ENCODE data around the gene CDK8.
"Not testable (repeated sequence)": the region's sequence is repeated elsewhere in the genome, so short reads cannot be mapped to it uniquely, and the experiment has no call there.

The CDK8 gene

DNA sequence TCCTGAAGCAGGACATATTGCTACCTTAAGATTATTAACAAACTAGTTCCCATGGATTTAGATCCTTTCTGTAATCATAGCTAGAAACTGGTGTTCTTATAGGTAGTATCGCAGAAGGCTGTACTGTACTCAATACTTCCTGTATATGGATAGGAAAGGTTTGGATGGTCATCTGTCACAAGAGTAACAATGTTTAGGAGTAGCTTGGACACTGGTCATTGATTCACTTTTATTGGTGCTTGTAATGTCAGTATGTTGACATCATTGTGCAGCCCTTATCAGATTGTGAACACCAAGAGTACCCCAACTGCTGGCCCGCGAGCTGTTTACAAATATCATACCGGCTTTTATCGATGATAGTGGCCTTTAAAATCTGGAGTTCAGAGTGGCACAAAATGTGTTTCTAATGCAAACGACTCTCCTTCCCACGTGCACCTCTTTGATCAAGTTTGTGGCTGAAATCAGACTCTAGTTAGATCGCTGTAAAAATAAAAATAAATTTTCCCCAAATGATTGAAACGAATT is 605 bp upstream of the CDK8 start:
- DNase-seq = no peak

DNA sequence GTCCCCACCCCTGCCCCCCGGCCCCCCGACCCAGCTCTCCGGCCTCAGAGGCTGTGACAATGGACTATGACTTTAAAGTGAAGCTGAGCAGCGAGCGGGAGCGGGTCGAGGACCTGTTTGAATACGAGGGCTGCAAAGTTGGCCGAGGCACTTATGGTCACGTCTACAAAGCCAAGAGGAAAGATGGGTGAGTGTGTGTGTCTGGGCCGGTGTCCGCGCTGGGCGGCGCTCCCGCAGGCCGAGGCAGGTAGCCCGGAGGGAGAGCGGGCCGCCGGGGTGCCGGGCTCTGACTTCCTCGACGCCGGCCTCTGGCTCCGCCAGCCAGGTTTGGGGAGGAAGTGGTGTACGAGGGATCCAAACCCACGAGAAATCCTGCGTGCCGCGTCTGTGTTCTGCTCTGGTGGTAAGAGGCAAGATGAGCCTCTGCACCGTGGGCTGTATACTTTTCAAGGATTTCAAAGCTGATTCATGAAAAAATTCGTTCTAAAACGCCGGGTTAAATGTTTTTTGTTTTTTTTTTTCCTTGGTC is 718 bp downstream of the CDK8 start:
- DNase-seq = peak; percentile 43 to 69

DNA sequence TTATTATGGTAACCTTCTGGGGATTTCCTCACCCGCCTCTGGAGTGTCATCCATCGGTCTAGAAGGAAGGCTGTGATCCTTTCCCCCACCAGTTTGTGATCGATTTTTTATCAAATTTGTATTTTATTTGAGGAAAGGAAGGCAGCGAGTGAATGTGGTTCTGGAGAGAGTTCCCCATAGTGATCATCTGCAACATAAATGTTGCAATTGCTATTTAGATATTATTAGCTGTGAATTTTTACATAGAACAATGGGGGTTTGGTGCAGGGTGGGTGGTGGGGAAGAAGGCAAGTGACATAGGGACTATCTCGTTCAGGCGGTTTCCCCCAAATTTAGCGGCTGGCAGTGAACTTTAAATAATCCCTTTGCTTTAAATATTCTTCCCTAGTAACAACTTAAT is 1.2 kb downstream of the CDK8 start:
- DNase-seq = peak in 1 of 2 donors; percentile 7

DNA sequence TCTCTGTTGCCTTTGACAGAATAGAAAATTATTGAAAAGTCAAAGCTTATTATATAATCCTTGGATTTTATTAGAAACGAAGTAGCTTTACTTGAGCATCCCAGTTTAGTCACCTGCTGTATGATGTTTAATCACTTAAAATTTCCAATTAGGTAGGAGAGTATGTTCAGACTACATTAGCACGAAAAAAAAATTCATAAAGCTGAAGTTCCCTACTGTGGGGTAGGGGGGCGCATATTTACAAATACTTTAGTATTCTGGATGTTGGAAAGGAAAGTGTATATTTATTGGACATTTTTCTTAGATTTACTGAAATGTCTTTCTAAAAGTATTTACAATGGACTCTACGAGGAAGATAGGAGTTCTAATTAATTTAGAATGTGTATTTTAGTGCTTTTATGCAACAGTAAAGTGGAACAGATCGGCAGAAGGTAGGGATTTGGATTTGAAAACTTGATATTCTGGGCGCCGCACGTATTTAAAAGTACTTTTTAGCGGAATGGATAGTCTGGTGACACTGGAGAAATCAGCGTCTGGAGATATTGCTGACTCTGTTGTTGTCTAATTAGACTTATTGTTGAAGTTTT is 1.9 kb downstream of the CDK8 start:
- DNase-seq = no peak

DNA sequence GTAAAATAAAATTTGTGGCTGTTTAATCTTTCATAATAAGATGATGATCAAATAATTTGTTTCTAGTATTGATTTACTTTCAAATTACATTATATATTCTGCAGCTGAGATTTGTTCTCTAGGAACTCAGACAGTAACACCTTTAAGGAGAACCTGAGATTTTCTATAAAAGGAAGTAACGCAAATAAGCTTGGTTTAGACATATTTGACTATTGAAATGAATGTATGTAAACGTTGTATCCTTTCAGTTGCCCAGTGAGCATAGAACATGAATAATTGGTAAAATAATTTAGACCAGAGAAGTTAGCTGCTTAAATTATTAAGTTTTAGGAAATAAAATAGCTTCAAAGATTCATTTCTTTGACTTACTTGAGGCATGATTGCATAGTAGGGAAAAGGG is 3.1 kb downstream of the CDK8 start:
- DNase-seq = no peak

DNA sequence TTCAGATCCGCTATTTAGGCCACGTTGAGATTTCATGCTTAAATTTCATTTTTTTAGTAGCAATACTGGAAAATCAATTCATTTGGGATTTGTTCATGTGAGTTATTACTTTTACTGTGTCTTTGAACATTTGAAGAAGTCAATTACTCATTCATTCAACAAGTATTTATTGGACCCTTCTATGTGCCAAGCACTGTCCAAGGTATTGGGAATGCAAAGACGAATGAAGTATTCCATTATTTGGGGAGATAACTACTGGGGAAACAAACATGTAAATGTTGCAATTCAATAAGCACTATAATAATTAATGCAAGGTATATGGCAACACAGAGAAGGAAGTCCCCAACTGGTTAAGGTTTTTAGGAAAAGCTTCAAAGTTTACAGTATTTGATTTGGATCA is 5.7 kb downstream of the CDK8 start:
- DNase-seq = no peak

DNA sequence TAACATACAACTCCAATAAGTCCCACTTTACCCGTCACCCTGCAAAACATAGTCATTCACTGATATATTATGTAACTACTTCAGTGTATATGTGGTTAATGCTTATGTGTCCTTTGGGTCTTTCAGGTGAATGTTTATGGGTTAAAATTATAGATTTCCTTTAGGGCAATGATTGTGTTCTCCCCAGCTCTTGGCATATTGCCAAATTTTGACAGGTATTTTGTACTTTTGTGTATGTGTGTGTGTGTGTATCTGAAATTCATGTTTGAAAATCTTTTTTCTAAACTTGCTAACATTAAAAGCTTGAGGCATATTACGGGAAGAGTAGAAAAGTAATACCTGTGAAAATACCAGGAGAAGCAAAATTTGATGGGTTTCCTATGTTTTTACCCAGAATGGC is 8.2 kb downstream of the CDK8 start:
- DNase-seq = no peak

DNA sequence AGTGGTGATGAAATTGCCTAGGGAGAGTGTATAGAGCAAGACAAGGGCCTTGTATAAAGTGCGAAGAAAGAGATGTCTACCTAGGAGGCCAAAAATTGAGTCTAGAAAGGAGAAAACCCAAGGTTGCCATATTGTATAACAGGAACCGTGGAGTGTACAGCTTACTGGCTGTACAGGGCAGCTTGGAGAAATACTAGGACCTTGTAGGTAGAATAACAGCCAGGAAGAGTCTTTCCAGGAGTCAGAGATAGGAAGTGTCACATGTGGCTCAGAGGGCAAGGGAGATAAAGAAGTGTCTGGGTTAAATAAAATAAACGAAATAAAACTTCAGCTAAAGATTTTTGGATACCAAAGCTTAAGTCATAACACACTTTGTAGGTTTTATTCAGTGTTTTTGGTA is 12.4 kb downstream of the CDK8 start:
- DNase-seq = no peak

DNA sequence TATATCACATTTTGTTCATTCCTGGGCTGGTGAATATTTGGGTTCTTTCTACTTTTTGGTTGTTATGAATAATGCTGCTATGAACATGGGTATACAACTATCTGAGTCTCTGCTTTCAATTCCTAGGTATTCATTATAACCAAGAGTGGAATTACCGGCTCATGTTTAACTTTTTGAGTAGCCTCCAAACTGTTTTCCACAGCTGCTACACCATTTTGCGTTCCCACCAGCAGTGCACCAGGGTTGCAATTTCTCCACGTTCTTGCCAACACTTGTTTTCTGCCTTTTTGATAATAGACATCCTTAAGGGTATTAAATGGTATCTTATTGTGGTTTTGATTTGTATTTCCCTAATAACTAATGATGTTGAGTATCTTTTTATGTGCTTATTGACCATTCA is 16.8 kb downstream of the CDK8 start:
- DNase-seq = no peak

DNA sequence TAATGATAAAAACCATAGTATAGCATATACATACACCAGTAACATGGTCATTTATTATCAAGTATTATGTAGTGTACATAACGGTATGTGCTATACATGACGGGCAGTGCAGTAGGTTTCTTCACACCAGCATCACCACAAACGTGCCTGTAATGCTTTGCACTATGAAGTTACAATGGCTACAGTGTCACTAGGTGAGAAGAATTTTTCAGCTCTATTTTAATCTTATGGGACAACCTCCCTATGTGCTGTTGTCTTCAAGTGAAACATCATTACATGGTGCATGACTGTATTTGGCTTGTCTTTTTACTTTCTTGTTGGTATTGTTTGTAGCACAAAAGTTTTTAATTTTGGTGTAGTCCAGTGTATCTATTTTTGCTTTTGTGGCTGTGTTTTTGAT is 18.7 kb downstream of the CDK8 start:
- DNase-seq = no peak

DNA sequence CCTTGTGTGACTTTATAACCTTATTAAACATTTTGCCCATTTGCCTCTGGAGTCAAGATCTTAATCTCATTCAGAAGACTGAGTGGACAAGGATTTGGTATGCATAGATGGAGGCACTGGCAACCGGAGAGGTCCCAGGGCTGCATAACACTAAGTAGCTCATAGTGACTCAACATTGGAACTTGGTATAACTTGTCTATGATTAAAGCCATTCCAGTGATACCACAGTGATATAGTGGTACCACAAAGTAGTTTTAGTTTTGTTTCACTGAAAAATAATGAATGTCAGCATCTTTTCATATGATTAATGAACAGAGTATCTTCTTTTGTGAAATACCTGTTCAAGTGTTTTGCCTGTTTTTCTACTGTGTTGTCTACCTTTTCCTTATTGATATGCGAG is 26.4 kb downstream of the CDK8 start:
- DNase-seq = no peak

DNA sequence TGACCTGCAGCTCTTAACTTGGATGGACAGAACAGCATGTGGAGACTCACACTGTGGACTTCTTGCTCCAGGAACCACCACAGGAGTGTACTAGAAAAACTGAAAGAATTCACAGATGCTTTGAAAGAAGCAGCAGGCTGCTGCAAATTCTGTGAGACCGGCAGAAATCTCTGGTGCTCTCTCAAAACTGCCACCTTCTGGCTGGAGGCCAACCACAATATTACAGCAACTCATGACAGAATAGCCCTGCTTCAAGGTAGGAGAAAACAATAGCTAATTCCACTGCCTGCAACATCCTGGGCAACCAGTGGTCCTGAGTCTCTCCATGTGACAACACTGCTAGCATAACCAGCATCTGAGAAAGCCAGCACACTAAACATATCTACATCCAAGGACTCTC is 26.9 kb downstream of the CDK8 start:
- no peak for DNase-seq

DNA sequence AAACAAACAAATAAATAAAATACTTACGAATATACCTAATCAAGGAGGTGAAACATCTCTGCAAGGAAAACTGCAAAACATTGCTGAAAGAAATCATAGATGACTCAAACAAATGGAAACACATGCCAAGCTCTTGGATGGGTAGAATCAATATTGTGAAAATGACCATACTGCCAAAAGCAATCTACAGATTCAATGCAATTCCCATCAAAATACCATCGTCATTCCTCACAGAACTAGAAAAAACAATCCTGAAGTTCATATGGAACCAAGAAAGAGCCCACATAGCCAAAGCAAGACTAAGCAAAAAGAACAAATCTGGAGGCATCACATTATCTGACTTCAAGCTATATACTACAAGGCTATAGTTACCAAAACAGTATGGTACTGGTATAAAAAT is 32.0 kb downstream of the CDK8 start:
- not testable (repeated sequence) for DNase-seq

DNA sequence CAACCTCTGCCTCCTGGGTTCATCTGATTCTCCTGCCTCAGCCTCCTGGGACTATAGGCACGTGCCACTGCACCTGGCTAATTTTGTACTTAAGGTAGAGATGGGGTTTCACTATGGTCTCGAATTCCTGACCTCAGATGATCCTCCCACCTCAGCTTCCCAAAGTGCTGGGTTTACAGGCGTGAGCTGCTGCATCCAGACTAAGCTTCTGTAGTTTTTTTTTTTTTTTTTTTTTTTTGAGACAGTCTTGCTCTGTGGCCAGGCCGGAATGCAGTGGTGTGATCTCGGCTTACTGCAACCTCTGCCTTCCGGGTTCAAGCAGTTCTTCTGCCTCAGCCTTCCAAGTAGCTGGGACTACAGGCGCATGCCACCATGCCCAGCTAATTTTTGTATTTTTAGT is 34.9 kb downstream of the CDK8 start:
- DNase-seq = not testable (repeated sequence)

DNA sequence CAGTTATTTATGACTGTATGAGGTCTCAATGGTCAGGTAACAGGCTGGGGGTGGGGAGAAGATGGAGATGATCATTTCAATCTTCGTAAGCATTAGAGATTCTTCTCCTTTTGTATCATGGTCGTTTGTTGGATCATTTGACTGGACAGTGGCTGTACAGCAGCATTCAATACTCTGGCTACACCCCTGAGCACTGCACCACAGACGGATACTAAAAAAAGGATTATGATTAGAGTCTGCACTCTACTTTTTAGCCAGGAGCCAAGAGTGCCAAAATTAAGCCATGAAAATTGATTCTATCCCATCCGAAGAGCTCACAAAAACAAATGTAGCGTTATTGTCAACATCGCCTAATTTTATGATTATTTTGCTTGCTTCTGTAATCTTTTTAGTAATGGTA is 41.9 kb downstream of the CDK8 start:
- no peak for DNase-seq

DNA sequence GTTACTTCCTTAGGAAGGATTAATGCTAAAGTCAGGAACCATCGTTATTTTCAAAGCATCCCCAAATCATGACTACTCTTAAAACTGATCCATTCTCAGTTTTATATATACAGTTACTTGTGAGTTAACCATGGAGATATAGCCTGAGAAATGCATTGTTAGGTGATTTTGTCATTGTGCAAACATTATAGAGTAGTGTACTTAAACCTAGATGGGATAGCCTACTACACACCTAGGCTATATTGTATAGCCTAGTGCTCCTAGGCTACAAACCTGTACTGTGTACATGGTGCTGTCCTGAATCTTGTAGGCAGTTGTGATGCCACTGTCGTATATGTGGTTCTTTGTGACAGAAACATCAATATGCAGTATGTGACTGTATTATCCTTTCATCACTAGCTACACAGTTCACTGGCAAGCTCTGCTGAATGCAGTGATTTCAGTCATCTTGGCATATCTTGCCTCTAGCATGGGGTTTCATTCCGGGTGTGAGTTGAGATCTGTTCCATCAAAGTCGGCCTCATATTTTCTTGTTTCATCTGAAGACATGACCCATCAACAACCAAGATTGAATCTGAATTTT is 45.3 kb downstream of the CDK8 start:
- no peak for DNase-seq

DNA sequence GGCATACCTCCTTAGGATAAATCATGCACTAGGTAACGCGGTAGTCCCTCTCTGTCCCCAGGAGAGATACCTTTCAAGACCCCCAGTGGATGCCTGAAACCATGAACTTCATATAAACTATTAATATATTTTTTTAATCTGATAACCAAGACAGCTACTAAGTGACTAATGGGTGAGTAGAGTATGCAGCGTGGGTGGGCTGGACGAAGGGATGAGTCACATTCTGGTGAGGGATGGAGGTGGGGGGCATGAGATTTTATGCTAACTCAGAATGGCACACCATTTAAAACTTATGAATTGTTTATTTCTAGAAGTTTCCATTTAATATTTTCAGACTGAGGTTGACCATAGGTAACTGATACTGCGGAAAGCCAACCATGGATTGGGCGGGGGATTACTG is 46.2 kb downstream of the CDK8 start:
- DNase-seq = peak in 1 of 2 donors; percentile 5

DNA sequence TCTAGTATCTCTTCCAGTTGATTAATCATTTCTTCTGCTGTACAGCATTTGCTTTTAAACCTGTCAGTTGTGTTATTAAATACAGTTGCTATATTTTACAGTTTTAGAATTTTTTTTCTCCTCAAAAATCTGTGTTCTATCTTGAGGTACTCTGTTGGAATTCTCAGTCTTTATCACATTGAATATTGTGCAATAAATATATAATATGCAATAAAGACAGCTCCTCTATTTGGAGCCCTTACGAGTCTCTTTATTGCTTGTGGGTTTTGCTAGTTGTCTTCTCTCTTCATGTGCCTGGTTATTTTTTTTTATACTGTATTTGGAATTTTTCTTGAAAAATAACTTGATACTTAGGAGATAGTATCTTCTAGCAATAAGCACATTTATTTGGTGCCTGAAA is 51.7 kb downstream of the CDK8 start:
- no peak for DNase-seq

DNA sequence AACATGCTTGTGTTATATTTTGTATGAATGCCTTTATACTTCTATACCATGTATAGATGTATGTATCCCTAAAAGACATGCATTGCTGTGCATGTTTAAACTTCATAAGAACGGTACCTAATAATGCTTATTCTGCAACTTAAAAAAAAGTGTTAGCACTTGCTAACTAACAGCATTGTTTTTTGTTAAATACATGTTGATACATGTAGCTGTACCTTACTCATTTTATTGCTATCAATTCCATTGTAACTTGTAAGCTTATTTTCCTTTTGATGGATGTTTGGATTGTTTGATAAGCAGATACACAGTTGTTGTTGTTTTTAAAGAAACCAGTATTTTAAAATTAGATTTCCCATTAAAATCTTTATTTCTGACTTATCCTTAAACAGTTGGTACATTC is 53.8 kb downstream of the CDK8 start:
- DNase-seq = no peak

DNA sequence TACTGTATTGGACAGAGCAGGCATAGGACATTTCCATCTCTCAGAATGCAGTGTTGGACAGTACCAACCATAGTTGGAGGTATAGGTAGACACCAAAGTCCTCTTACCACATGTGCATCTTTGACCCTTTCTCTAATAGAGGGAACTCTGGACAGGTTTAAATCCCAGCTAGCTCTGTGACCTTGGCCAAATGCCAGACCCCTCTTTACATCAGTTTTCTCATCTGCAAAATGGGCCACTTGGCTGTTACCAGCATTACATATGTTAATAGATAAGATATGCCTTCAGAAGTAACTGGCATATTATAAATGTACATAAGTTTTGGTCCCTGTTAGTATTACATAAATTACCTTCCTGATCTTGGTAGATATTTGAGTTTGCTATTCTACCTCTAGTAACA is 54.3 kb downstream of the CDK8 start:
- no peak for DNase-seq

DNA sequence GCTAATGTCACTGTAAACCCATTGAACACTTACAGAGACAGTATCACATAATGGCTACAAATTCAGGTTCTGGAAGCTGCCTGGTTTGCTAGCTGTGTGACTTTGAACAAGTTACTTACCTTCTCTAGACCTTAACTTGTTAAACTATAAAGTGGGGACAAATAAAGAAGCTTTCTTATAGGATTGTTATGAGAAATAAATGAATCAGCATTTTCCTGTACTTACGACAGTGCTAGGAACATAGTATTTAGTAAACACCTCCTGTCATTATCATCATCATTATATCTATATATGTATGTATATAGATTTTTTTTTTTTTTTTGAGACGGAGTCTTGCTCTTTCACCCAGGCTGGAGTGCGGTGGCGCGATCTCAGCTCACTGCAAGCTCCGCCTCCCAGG is 54.9 kb downstream of the CDK8 start:
- DNase-seq = no peak

DNA sequence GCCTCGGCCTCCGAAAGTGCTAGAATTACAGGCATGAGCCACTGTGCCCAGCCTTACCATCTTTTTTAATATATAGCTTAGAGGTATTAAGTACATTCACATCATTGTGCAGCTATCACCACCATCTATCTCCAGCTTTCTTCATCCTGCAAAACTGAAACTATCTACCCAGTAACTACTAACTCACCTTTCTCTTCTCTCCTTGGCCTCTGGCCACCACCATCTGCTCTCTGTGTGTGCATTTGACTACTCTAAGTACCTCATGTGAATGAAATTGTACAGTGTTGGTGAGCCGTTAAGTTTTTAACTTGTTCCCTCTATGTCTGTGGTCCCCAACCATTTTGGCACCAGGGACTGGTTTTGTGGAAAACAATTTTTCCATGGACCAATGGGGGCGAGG is 56.1 kb downstream of the CDK8 start:
- no peak for DNase-seq

DNA sequence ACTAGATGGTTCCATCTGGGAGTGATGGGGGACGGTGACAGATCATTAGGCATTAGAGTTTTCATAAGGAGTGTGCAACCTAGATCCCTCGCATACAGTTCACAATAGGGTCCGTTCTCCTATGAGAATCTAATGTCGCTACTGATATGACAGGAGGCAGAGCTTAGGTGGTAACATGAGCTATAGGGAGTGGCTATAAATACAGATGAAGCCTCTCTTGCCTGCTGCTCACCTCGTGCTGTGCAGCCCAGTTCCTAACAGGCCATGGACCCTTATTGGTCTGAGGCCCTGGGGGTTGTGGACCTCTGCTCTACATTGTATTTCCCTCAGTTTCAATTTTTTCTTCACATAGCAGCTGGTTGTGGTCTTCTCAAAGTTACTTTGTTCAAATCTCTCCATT is 56.5 kb downstream of the CDK8 start:
- DNase-seq = no peak

DNA sequence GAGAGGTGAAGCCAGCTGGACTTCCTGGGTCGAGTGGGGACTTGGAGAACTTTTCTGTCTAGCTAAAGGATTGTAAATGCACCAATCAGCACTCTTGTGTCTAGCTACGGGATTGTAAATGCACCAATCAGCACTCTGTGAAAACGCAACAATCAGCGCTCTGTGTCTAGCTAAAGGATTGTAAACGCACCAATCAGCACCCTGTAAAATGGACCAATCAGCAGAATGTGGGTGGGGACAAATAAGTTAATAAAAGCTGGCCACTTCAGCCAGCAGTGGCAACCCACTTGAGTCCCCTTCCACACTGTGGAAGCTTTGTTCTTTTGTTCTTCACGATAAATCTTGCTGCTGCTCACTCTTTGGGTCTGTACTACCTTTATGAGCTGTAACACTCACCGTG is 58.1 kb downstream of the CDK8 start:
- DNase-seq = not testable (repeated sequence)

DNA sequence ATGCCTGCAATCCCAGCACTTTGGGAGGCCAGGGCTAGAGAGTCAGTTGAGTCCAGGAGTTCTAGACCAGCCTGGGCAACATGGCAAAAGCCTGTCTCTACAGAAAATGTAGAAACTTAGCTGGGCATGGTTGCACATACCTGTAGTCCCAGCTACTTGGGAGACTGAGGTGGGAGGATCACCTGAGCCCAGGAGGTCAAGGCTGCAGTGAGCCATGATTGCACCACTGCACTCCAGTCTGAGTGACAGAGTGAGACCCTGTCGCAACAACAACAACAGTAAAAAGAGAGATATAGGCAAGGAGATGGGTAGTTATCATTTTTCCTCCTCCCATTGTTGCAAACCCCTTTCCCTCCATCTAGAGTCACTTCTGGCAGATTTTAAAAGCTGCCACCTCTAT is 62.2 kb downstream of the CDK8 start:
- not testable (repeated sequence) for DNase-seq
